Smooth muscle cell (in vitro differentiated cells): ENCODE measurements around the gene FAM20C. TPM values are rescaled to one million over a fixed set of nuclear protein-coding genes. Genes with fewer than 3 reads are reported as not detected.
"Not testable (repeated sequence)": the region's sequence is repeated elsewhere in the genome, so short reads cannot be mapped to it uniquely, and the experiment has no call there.

ENCODE experiments used
- DNase-seq: peaks from one replicate; lab custom pipeline; 2025; ENCODE audit not compliant: unreplicated experiment; lab: John Stamatoyannopoulos, UW
- H2AFZ ChIP-seq: fragments of 200-600 bp; sonication (generic); 2 replicates; pipeline ENCODE4 v1.6.0; 2016; ENCODE audit warnings: antibody characterized with exemption, low read depth, mild to moderate bottlenecking
- H3F3A ChIP-seq: fragments of 200-600 bp; sonication (generic); 2 replicates; pipeline ENCODE4 v1.6.0; 2017; ENCODE audit warnings: antibody characterized with exemption, low read depth
- H3K27ac ChIP-seq: fragments of 200-600 bp; sonication (generic); 2 replicates; pipeline ENCODE4 v1.5.1; 2016; ENCODE audit warnings: low read depth, mild to moderate bottlenecking
- H3K27me3 ChIP-seq: fragments of 200-600 bp; sonication (generic); 2 replicates; pipeline ENCODE4 v1.6.1; 2016; ENCODE audit warnings: low read depth, mild to moderate bottlenecking
- H3K36me3 ChIP-seq: fragments of 200-600 bp; sonication (generic); 2 replicates; pipeline ENCODE4 v1.5.1; 2016; ENCODE audit warnings: low read depth
- H3K4me1 ChIP-seq: fragments of 200-600 bp; sonication (generic); 2 replicates; pipeline ENCODE4 v1.5.1; 2016; ENCODE audit warnings: low read depth
- H3K4me2 ChIP-seq: fragments of 200-600 bp; sonication (generic); 2 replicates; pipeline ENCODE4 v1.6.0; 2016; ENCODE audit warnings: mild to moderate bottlenecking
- H3K4me3 ChIP-seq: fragments of 200-600 bp; sonication (generic); 2 replicates; pipeline ENCODE4 v1.5.1; 2016; ENCODE audit warnings: mild to moderate bottlenecking
- H3K79me2 ChIP-seq: fragments of 200-600 bp; sonication (generic); 2 replicates; pipeline ENCODE4 v1.6.0; 2016; ENCODE audit warnings: low read depth, mild to moderate bottlenecking
- H3K9ac ChIP-seq: fragments of 200-600 bp; sonication (generic); 2 replicates; pipeline ENCODE4 v1.6.0; 2016; ENCODE audit warnings: low read depth
- H3K9me3 ChIP-seq: fragments of 200-600 bp; sonication (generic); replicated peaks from 2 replicates; pipeline ENCODE4 v1.5.1; 2016; ENCODE audit warnings: low read depth
- H4K20me1 ChIP-seq: fragments of 200-600 bp; sonication (generic); 2 replicates; pipeline ENCODE4 v1.6.0; 2016; ENCODE audit warnings: low read depth
- CTCF ChIP-seq: fragments of 200-600 bp; sonication (generic); IDR thresholded peaks from 2 replicates; pipeline ENCODE4 v1.5.1; 2017; ENCODE audit warnings: borderline replicate concordance, mild to moderate bottlenecking, antibody characterized with exemption; ENCODE audit not compliant: insufficient read depth, poor library complexity, severe bottlenecking
- WGBS: methylation state at CpG from one replicate; pipeline ENCODE4 v1.1.7; 2016; ENCODE audit warnings: low lambda C conversion rate; 5-methylcytosine and 5-hydroxymethylcytosine counted together
- polyA plus RNA-seq: library from polyadenylated mRNA; unstranded; fragments of >200 nt; fragmentation: Nextera tagmentation; extraction: Ambion mirVana; gene quantifications from 2 replicates; pipeline ENCODE4 v1.2.1, GENCODE V29; 2016
- total RNA-seq: library from RNA; depleted of rRNA; stranded (reverse); fragments of >200 nt; gene quantifications from 2 replicates; pipeline ENCODE4 v1.2.3, GENCODE V29; 2014

Gene FAM20C
- total and polyA plus RNA-seq, 2 experiments from 2014 or later, result 5.6 to 6.2 TPM

GRCh38 chr7:294440-295154, 102.2 kb downstream of the FAM20C start:
- no peak overlapping the region for H3K4me2 ChIP-seq

DNA sequence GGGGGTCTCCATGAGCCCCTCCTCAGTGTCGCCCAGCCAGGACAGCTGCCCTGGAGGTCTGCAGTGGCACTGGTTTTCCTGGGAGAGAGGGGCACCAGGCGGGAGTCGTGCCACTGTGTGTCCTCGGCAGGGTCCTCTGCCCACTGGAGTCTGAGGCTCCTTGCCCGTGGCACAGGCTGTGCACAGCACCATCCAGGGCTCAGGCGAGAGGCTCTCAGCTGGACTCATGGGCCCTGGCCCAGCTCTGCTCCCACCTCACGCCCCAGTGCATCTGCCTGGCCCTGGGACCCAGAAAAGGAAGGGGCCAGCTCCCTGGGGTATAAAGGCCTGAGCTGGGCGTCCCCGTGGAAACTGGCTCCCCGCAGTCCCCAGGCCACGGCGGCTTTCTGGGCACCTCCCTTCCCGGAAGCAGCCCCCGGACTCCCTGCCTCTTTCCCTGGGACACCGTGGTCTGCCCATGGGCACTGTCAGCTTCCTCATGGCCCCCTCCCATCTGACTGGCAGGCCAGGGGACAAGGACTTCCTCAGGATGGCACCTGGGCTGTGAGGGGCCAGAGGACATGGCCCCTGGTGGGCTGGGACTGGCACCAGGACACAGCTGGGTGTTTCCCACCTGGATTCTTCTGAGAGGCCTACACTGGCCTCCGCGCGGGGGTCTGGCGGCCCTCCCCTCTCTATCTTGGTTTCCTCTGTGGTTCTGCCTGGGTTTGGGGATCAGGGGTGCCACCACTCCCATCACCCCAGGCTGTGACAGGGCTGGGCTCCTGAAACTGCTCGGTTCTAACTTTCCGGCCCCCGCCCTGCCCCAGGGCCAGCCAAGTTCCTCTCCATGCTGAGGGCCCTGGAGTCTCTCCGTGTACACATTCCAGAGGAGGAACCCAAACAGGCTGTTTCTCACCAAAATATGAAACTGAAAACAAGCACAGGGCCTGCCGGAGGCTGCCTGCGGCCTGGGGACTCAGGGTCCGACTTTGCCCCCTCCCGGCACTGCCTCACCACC, 103.1 kb downstream of the FAM20C start:
- no peak overlapping the region for H3K27ac ChIP-seq
- WGBS, result 90% methylated on average over 24 of the region's 27 CpGs

More at GRCh38 chr7:294440-295154, 102.2 kb downstream of the FAM20C start:
- Histone ChIP-seq H4K20me1 (no peaks in the 10 kb centered on the region), H3F3A (no peaks in the 10 kb centered on the region), H3K4me3 (no peak overlapping the region), H3K27me3 (no peaks in the 10 kb centered on the region), H3K9me3 (no peaks in the 10 kb centered on the region), H3K4me1 (no peaks in the 10 kb centered on the region), H3K79me2 (no peaks in the 10 kb centered on the region), H2AFZ (no peak overlapping the region), H3K9ac (no peak overlapping the region), H3K36me3 (no peaks in the 10 kb centered on the region), H3K27ac (no peak overlapping the region)
- DNase-seq, result no peak
- WGBS, result 94% methylated on average over 25 of the region's 25 CpGs
- no peak for TF ChIP-seq CTCF

DNA sequence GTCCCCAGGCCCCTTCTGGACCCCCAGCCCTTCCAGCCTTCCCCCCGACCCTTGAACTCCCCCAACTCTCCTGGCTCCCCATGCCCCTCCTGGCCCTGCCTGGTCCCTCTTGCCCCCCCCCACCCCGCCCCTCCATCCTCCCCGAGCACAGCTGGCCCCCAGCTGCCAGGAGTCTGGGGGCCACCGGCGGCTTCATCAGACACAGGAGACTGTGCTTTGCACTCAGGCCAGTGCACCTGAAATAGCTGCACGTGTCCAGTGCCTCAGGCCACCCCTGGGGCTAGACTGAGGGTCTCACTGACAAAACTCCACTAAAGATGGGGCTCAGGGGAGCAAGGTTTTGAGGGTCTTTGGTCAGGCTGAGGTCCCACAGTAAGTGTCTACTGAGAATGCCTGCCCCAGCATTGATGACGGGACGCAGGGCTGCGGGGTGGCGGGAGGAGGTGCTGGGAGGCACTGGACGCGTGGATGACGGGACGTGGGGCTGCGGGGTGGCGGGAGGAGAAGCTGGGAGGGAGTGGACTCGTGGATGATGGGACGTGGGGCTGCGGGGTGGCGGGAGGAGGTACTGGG, 104.1 kb downstream of the FAM20C start:
- Histone ChIP-seq H4K20me1 (no peaks in the 10 kb centered on the region), H3K27ac (no peak overlapping the region), H3F3A (no peaks in the 10 kb centered on the region), H2AFZ (no peak overlapping the region), H3K4me1 (no peaks in the 10 kb centered on the region), H3K36me3 (no peaks in the 10 kb centered on the region), H3K79me2 (no peaks in the 10 kb centered on the region), H3K9me3 (no peaks in the 10 kb centered on the region), H3K4me3 (no peak overlapping the region), H3K4me2 (no peak overlapping the region), H3K27me3 (no peaks in the 10 kb centered on the region), H3K9ac (no peak overlapping the region)
- 92% methylated on average over 14 of the region's 20 CpGs for WGBS
- TF ChIP-seq CTCF, result no peak
- DNase-seq, result no peak

More for the DNA sequence above, 103.1 kb downstream of the FAM20C start:
- Histone ChIP-seq H2AFZ (no peak overlapping the region), H4K20me1 (no peaks in the 10 kb centered on the region), H3K4me1 (no peaks in the 10 kb centered on the region), H3K4me2 (no peak overlapping the region), H3K9ac (no peak overlapping the region), H3K36me3 (no peaks in the 10 kb centered on the region), H3K27me3 (no peaks in the 10 kb centered on the region), H3K79me2 (no peaks in the 10 kb centered on the region), H3K4me3 (no peak overlapping the region), H3K9me3 (no peaks in the 10 kb centered on the region), H3F3A (no peaks in the 10 kb centered on the region)
- TF ChIP-seq CTCF, result no peak
- DNase-seq, result no peak

DNA sequence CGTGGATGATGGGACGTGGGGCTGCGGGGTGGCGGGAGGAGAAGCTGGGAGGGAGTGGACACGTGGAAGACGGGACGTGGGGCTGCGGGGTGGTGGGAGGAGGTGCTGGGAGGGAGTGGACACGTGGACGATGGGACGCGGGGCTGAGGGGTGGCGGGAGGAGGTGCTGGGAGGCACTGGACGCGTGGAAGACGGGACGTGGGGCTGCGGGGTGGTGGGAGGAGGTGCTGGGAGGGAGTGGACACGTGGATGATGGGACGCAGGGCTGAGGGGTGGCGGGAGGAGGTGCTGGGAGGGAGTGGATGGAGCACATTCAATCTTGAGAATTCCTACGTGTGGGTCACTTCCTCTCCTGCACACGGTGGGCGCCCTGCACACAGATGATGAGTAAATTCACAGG, 104.8 kb downstream of the FAM20C start:
- H3K27ac ChIP-seq, H3K9ac ChIP-seq, H3K79me2 ChIP-seq, H3K4me2 ChIP-seq, DNase-seq, H4K20me1 ChIP-seq, H3K4me1 ChIP-seq, H2AFZ ChIP-seq, H3K36me3 ChIP-seq, H3F3A ChIP-seq, H3K9me3 ChIP-seq, H3K4me3 ChIP-seq, H3K27me3 ChIP-seq: not testable (repeated sequence)
- WGBS, result 79% methylated on average over 4 of the region's 24 CpGs
